ENCODE measurements around the gene TRMU. TPM values are rescaled to one million over a fixed set of nuclear protein-coding genes. Genes with fewer than 3 reads are reported as not detected.
A peak's percentile ranks its signal among the peaks of the same experiment; 100 is the strongest.
"Not testable (repeated sequence)": the region's sequence is repeated elsewhere in the genome, so short reads cannot be mapped to it uniquely, and the experiment has no call there.

Gene TRMU
- total and polyA plus RNA-seq, 4 donors = 22.5 to 64.4 (median 47.6) TPM

DNA sequence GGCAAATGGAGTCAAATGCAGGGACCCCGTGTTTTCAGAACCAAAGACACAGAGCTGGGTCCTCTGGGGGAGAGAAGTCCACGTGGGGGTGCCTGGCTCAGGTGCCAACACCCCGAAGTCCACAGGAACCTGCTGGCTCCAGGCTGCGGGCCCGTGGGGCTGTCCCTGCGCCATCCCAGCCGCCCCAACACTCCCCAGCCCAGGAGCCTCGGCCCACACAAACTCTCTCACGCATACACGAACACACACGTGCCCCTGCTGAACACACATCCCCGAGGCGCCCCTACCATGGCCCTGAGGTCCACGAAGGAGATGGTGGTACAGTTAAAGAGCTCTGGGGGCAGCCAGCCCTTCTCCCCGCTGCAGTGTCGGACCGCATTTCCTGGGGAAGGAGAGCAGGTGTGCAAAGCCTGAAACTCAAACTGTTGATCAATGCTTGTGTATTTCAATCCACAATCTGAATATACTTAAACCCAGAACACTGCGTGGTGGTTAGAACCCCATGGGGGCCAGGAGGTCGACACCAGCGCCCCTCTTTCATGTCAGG, 54.7 kb downstream of the TRMU start:
- Histone ChIP-seq H3K27me3 (ENCODE audit: control insufficient read depth, insufficient read depth, low read length) (no peaks in the 10 kb centered on the region), H3K4me1 (ENCODE audit: control insufficient read depth, insufficient read depth, low read length) (no peaks in the 10 kb centered on the region), H3K4me3 (ENCODE audit: low read depth, low read length) (no peak overlapping the region), H3K27ac (ENCODE audit: low read depth, low read length) (no peak overlapping the region), H3K36me3 (ENCODE audit: control insufficient read depth, insufficient read depth, low read length) (peaks cover 47% of the 10 kb centered on the region), H3K9me3 (ENCODE audit: control insufficient read depth, insufficient read depth, low read length) (no peaks in the 10 kb centered on the region)
- no peak for DNase-seq (ENCODE audit: low read depth in 4 of 6, low spot score in 6 of 6)
- 86% methylated on average over 8 of the region's 20 CpGs for WGBS (ENCODE audit: insufficient coverage)

DNA sequence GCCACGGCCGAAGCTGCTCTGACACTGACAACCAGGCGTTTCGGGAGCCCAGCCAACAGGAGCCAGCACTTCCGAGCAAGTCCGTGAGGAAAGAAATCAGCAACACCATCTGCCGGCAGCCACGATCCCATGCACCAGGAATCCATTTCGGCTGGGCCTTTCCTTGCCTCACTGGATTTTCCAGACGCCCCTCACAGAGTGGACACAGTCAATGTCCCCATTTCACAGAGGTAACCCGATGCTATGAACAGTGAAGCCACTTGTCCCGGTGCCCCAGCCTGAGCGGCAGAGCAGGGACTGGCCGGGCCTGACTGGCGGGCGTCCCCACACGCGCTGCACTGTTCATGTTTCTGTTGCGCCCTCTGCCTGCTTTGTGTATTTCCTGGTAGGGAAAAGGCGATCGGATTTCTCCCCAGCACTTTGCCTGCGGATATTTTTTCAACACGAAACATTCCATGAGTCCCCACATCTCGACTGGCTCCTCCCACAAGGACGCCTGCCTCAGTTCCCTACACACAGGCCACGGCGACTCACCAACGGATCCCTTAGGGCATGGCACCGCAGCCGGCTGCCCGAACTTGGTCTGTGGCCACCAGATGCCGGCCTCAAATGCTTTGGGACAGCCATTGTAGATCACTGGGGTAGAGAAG, 55.3 kb downstream of the TRMU start:
- H3K4me3 ChIP-seq (ENCODE audit: low read depth, low read length) = no peak overlapping the region
- H3K4me1 ChIP-seq (ENCODE audit: control insufficient read depth, insufficient read depth, low read length) = no peaks in the 10 kb centered on the region
- H3K36me3 ChIP-seq (ENCODE audit: control insufficient read depth, insufficient read depth, low read length) = peaks cover 51% of the 10 kb centered on the region
- no peaks in the 10 kb centered on the region for H3K27me3 ChIP-seq (ENCODE audit: control insufficient read depth, insufficient read depth, low read length)
- H3K27ac ChIP-seq (ENCODE audit: low read depth, low read length) = no peak overlapping the region
- peak in 2 of 6 donors; percentile 43 to 70 for DNase-seq (ENCODE audit: low read depth in 4 of 6, low spot score in 6 of 6)
- H3K9me3 ChIP-seq (ENCODE audit: control insufficient read depth, insufficient read depth, low read length) = no peaks in the 10 kb centered on the region
- WGBS (ENCODE audit: insufficient coverage) = 83% methylated on average over 28 of the region's 32 CpGs

DNA sequence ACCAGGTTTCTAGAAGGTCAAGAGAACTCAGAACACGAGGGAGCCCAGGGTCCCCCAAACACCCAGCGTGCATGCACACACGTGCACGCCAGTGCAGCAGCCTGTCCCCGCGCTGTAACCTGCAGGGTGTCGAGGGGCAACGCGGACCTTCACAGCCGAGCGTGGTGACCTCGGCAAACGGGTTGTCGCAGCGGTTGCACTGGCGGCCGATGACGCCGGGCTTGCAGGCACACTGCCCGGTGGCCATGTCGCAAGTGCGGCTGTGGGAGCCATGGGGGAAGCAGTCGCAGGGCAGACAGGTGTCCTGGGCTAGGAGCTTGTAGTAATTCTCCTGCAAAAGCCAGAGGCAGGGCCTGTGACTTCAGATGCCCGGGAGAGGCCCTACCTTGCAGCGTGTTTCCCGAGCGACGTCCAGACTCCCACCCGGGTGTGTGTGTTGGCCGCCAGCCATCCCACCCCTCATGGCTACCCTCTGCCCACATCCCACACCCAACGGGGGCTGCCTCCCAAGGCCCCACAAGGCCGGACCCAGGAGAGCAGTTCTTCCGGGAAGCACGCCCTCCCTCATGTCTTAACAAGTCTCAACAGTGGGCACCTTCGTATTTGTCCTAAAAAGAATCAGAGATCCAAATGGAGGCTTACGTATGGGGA, 56.1 kb downstream of the TRMU start:
- no peak for DNase-seq (ENCODE audit: low read depth in 4 of 6, low spot score in 6 of 6)
- peaks cover 48% of the 10 kb centered on the region for H3K36me3 ChIP-seq (ENCODE audit: control insufficient read depth, insufficient read depth, low read length)
- WGBS (ENCODE audit: insufficient coverage) = 91% methylated on average over 31 of the region's 36 CpGs
- no peak overlapping the region for H3K27ac ChIP-seq (ENCODE audit: low read depth, low read length)
- H3K4me1 ChIP-seq (ENCODE audit: control insufficient read depth, insufficient read depth, low read length) = no peaks in the 10 kb centered on the region
- no peaks in the 10 kb centered on the region for H3K9me3 ChIP-seq (ENCODE audit: control insufficient read depth, insufficient read depth, low read length)
- no peaks in the 10 kb centered on the region for H3K27me3 ChIP-seq (ENCODE audit: control insufficient read depth, insufficient read depth, low read length)
- no peak overlapping the region for H3K4me3 ChIP-seq (ENCODE audit: low read depth, low read length)

DNA sequence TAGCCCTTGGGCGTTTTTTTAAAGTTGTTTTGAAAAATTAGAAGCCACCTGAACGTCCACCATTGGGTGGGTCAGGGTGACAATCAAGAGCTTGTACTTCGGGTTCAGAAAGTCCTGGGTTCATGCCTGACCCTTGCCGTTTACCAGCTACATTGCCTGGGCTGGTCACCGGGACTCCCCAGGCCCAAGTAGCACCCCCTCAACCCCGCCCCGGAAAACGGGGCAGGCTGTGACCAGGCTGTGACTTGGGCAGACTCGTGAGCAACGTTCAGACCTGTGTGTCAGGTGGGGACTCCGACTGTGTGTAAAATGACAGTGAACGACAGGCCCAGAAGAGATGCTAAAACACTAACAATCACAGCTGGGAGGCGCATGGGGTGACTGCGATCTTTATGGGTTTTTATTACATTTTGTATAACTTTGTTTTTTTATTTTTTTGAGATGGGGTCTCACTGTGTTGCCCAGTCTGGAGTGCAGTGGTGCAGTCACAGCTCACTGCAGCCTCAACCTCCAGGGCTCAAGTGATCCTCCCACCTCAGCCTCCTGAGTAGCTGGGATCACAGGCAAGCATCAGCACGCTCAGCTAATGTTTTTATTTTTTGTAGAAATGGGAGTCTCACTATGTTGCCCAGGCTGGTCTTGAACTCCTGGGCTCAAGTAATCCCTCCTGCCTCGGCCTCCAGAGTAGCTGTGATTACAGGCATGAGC, 56.8 kb downstream of the TRMU start:
- Histone ChIP-seq H3K4me3 (ENCODE audit: low read depth, low read length) (no peak overlapping the region), H3K4me1 (ENCODE audit: control insufficient read depth, insufficient read depth, low read length) (no peaks in the 10 kb centered on the region), H3K36me3 (ENCODE audit: control insufficient read depth, insufficient read depth, low read length) (peaks cover 51% of the 10 kb centered on the region), H3K27me3 (ENCODE audit: control insufficient read depth, insufficient read depth, low read length) (no peaks in the 10 kb centered on the region), H3K9me3 (ENCODE audit: control insufficient read depth, insufficient read depth, low read length) (no peaks in the 10 kb centered on the region), H3K27ac (ENCODE audit: low read depth, low read length) (no peak overlapping the region)
- 95% methylated on average over 12 of the region's 16 CpGs for WGBS (ENCODE audit: insufficient coverage)
- DNase-seq (ENCODE audit: low read depth in 4 of 6, low spot score in 6 of 6) = no peak

DNA sequence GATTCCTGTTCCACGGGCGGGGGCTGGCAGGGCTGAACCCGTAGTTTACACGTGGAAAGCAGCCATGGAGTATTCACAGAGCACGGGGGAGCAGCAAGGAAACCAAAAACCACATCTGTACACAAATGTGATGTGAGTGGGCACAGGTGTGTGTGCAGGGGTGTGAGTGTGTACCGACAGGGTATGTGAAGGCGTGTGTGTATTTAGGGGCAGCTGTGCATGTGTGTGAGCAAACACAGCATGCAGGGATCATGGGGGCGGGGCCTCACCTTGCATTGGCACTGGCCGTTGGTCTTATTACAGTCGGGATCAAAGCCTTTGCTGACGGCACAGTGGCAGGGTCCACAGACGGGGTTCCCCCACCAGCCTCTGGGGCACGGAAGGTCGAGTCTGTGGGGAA, 58.4 kb downstream of the TRMU start:
- 85% methylated on average over 14 of the region's 14 CpGs for WGBS (ENCODE audit: insufficient coverage)
- H3K4me1 ChIP-seq (ENCODE audit: control insufficient read depth, insufficient read depth, low read length) = no peaks in the 10 kb centered on the region
- DNase-seq (ENCODE audit: low read depth in 4 of 6, low spot score in 6 of 6) = no peak
- H3K4me3 ChIP-seq (ENCODE audit: low read depth, low read length) = no peak overlapping the region
- peaks cover 66% of the 10 kb centered on the region for H3K36me3 ChIP-seq (ENCODE audit: control insufficient read depth, insufficient read depth, low read length)
- H3K27me3 ChIP-seq (ENCODE audit: control insufficient read depth, insufficient read depth, low read length) = no peaks in the 10 kb centered on the region
- H3K27ac ChIP-seq (ENCODE audit: low read depth, low read length) = no peak overlapping the region
- H3K9me3 ChIP-seq (ENCODE audit: control insufficient read depth, insufficient read depth, low read length) = no peaks in the 10 kb centered on the region

DNA sequence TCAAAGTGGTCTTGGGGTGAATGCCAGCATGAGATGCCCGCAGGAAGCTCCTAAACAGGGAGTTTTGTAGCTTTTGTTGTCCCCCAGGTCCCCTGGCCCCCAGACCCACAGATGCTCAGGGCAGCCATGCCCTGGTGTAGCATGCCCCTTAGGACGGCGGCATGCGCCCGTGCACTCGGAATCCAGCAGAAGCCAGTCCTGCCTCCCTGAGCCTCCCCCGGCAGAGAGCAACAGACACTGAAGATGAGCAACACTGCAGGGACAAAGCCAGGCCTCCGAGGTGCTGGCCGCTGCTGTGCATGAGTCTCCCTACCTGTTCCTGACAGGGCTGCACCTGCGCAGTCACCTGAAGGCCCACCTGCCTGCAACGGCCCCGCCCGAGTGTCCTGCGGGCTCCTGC, 59.1 kb downstream of the TRMU start:
- DNase-seq (ENCODE audit: low read depth in 4 of 6, low spot score in 6 of 6) = no peak
- 96% methylated on average over 14 of the region's 14 CpGs for WGBS (ENCODE audit: insufficient coverage)

DNA sequence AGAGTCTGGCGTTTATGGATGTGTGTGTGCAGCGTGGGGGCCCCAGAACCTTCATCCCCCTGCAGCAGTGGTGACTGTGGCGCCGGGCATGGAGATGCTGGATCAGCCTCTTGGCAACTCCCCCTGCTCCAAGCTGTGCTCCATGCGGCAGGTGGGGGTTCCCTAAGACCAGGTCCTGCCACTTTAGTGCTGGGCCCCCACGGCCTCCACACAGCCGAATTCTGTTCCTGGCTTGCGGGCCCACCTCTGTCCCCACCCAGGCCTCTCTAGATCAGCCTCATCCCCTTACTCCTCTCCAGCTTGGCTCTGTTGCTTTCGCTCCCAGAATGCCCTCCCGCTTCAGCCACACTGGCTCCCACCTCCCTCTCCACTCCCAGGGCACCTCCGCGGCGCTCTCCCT, 59.6 kb downstream of the TRMU start:
- Histone ChIP-seq H3K4me3 (ENCODE audit: low read depth, low read length) (no peak overlapping the region), H3K9me3 (ENCODE audit: control insufficient read depth, insufficient read depth, low read length) (no peaks in the 10 kb centered on the region), H3K36me3 (ENCODE audit: control insufficient read depth, insufficient read depth, low read length) (peaks cover 63% of the 10 kb centered on the region), H3K4me1 (ENCODE audit: control insufficient read depth, insufficient read depth, low read length) (no peaks in the 10 kb centered on the region), H3K27ac (ENCODE audit: low read depth, low read length) (no peak overlapping the region), H3K27me3 (ENCODE audit: control insufficient read depth, insufficient read depth, low read length) (no peaks in the 10 kb centered on the region)
- DNase-seq (ENCODE audit: low read depth in 4 of 6, low spot score in 6 of 6) = no peak
- 97% methylated on average over 12 of the region's 13 CpGs for whole genome bisulfite sequencing (ENCODE audit: insufficient coverage)

More for the DNA sequence above, 59.1 kb downstream of the TRMU start:
- Histone ChIP-seq H3K4me3 (ENCODE audit: low read depth, low read length) (no peak overlapping the region), H3K27me3 (ENCODE audit: control insufficient read depth, insufficient read depth, low read length) (no peaks in the 10 kb centered on the region), H3K9me3 (ENCODE audit: control insufficient read depth, insufficient read depth, low read length) (no peaks in the 10 kb centered on the region), H3K4me1 (ENCODE audit: control insufficient read depth, insufficient read depth, low read length) (no peaks in the 10 kb centered on the region), H3K27ac (ENCODE audit: low read depth, low read length) (no peak overlapping the region), H3K36me3 (ENCODE audit: control insufficient read depth, insufficient read depth, low read length) (peaks cover 66% of the 10 kb centered on the region)

DNA sequence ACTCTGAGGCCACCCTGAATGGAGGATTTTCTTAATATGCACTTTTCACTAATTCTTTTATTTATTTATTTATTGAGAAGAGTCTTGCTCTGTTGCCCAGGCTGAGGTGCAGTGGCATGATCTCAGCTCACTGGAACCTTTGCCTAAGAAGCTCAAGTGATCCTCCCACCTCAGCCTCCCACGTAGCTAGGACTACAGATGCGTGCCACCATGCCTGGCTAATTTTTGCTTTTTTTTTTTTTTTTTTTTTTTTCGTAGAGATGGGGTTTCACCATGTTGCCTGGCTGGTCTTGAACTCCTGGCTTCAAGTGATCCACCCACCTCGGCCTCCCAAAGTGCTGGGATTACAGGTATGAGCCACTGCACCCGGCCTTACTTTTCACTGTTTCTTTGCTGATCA, 61.5 kb downstream of the TRMU start:
- H3K27me3 ChIP-seq (ENCODE audit: control insufficient read depth, insufficient read depth, low read length); DNase-seq (ENCODE audit: low read depth in 4 of 6, low spot score in 6 of 6); H3K4me1 ChIP-seq (ENCODE audit: control insufficient read depth, insufficient read depth, low read length); H3K4me3 ChIP-seq (ENCODE audit: low read depth, low read length); H3K9me3 ChIP-seq (ENCODE audit: control insufficient read depth, insufficient read depth, low read length); H3K27ac ChIP-seq (ENCODE audit: low read depth, low read length): not testable (repeated sequence)
- H3K36me3 ChIP-seq (ENCODE audit: control insufficient read depth, insufficient read depth, low read length) = peaks cover 46% of the 10 kb centered on the region
- 100% methylated on average over 3 of the region's 5 CpGs for WGBS (ENCODE audit: insufficient coverage)

DNA sequence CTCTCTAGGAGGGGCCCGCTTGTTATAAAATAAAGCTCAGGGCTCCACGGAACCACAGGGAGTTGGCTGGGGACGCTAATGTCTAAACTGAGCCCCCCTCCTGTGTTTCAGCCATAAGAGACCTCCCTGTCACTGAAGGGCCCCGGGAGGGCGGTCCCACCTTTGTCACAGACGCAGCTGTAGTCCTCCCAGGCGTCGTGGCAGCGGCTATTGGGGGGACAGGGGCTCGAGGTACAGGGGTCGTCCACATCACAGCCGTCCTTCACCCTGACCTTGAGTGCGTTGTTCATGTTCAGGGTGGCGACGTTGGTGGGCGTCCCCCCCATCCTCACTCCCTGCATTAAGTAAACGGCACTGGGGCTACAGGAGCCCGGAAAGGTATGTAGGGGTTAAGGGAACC, 62.0 kb downstream of the TRMU start:
- Histone ChIP-seq H3K27ac (ENCODE audit: low read depth, low read length) (no peak overlapping the region), H3K27me3 (ENCODE audit: control insufficient read depth, insufficient read depth, low read length) (no peaks in the 10 kb centered on the region), H3K36me3 (ENCODE audit: control insufficient read depth, insufficient read depth, low read length) (peaks cover 46% of the 10 kb centered on the region), H3K9me3 (ENCODE audit: control insufficient read depth, insufficient read depth, low read length) (no peaks in the 10 kb centered on the region), H3K4me1 (ENCODE audit: control insufficient read depth, insufficient read depth, low read length) (no peaks in the 10 kb centered on the region), H3K4me3 (ENCODE audit: low read depth, low read length) (no peak overlapping the region)
- DNase-seq (ENCODE audit: low read depth in 4 of 6, low spot score in 6 of 6) = no peak
- WGBS (ENCODE audit: insufficient coverage) = 85% methylated on average over 16 of the region's 18 CpGs
